Activated naive CD4-positive, alpha-beta T cell (primary cell): Measurements from ENCODE around the gene EIF4E3.

Experiments used
- DNase-seq, 4 experiments: peaks; one replicate each; lab custom pipeline; 2025; lab: John Stamatoyannopoulos, UW

EIF4E3 gene

GRCh38 chr3:71723452-71724170 is 1.6 kb downstream of the EIF4E3 start:
- DNase-seq = no peak

DNA sequence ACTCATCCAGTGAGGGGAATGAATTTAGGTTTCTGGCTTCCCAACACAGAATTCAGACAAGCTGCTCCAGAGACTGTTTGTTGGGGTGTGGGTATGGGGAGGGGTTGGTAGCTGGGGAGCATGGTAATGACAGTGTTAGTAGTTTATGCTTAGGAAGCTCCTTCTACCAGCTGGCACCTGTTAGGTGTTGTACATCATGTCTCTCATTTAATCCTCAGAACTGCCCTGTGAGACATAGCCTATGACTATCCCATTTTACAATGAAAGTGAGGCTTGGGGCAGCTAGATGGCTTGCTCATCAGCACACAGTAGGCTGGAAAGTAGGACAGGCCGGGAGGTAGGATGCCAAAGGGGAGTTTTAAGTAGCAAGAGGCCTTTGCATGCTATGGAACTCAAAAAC is 2.5 kb downstream of the EIF4E3 start:
- DNase-seq = no peak

GRCh38 chr3:71721651-71722157 is 3.5 kb downstream of the EIF4E3 start:
- peak in 1 of 4 experiments; percentile 46 for DNase-seq

- no peak for DNase-seq
Measured at GRCh38 chr3:71721002-71721401, 4.2 kb downstream of the EIF4E3 start.

DNA sequence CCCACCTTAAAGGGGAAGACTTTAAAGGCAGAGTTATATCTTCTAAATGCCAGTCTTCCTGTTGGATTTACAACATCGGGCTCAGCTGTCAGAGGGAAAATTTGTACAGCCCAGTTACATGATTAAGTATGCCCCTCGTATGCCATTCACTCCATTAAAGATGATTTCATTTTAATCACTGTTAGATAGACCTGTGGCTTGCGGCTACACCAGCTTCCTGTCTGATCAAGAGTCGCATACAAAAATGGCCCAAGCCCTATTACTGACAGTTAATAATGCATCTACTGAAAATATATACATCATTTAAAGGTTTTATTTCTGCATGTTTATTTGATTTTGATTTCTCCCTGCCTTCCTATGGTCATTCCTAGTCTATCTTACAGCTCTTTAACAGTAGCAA is 7.1 kb downstream of the EIF4E3 start:
- no peak for DNase-seq

GRCh38 chr3:71714595-71714994 is 10.6 kb downstream of the EIF4E3 start:
- no peak for DNase-seq

DNA sequence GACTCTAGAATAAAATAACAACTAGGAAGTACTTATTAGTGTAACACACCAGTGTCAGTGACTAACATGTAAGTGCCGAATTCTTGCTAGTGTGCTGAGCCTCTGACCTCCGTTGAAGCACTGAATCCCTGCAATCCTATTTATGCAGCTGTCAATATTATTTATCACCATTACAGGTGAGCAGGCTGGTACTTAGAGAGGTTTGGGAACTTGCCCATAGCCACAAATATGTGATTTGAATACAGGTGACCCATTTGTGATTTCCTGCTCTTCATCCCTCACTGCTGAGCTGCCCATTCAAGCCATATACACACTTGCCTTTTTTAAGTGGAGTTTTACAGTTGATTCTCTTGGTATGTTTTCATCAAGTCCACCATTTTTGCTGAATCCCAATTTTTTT is 12.2 kb downstream of the EIF4E3 start:
- no peak for DNase-seq

DNA sequence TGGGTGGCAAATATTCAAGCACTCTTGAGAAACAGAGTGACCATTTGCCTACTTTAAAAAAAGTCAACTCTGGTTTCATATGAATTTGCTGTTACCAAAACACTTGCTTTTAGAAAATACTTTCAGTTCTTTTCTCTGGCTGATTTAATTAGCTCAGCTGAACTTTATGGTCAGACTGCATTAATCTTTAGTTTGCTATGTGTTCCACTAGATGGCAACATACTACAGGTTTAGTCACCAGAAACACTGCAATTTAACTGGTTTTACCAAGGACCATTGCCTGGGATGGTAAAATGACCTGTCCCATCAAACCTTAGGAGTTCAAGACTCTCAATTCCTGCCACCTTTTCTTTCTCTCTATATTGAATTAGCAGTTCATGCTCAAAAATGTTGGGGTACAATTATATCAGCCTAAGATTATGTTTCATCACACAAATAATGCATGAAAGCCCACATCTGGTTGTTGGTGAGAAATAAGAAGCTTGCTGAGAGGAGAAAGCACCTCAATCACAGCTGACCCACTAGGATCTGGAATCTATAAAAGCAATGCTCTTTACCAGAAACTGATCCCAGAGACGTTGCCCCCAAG is 14.2 kb downstream of the EIF4E3 start:
- no peak for DNase-seq

GRCh38 chr3:71709908-71710511 is 15.2 kb downstream of the EIF4E3 start:
- DNase-seq = no peak

DNA sequence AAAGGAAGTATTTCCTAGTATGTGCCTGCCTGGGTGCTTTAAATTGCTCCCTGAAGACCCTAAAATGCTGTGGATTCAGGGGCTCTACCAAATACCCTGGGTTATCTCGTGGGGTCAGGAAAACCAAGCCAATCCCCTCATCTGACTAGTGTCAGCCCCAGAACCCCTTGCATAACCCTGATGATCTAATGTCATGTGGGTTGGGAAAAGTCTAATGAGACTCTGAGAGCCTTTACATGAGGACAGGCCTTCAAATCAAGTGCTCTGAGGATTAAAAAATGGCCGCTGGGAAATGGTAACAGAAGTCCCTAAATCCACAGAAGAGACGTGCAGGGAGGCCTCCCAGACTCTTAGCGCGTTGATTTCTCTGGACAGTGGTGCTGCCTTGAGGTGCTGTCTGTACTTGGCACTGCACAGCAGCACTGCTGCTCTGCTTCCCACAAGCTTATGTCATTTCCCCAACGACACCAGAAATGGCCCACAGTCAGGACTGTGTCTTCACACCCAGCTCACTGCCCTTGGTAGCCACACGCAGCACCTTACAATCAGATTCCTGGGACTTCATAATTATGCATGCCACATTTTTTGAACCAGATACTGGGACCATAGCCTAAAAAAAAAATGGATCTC is 16.6 kb downstream of the EIF4E3 start:
- no peak for DNase-seq

DNA sequence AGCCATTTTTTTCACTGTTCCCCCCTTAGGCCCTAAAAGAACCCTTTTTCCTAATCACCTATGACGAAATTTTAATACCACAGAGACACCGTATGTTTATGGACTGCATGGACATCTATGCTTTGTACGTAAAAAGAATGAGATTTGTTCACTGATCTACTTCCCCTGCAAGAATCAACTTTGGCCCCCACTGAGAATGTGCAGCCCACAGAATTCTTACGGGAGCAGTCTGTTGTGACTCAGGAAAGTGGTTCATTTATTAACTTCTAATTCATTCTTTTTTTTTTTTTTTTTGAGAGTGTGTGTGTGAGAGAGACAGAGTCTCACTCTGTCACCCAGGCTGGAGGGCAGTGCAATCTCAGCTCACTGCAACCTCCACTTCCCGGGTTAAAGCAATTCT is 17.6 kb downstream of the EIF4E3 start:
- DNase-seq = no peak

GRCh38 chr3:71705681-71706080 is 19.5 kb downstream of the EIF4E3 start:
- no peak for DNase-seq

DNA sequence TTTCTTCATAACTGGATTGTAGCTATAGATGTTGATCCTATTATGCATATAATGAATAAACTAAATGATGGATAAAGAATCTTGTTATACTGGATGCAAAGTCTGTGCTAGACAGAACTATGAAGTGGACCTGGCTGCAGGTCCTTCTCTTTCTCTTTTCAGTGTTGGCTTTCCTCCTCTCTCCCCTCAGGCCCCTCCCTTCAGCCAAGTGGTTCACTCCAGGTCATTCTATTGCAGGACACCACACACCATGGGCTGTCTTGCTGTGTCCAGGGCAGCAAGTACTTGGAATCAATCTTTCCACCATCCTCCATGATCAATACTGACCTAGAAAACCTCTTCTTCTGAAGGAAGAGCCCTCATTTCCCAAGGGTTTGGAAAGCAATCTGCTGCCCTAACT is 20.3 kb downstream of the EIF4E3 start:
- no peak for DNase-seq

GRCh38 chr3:71703797-71704196 is 21.4 kb downstream of the EIF4E3 start:
- no peak for DNase-seq

- no peak for DNase-seq
Measured at GRCh38 chr3:71702131-71703024, 22.8 kb downstream of the EIF4E3 start.

DNA sequence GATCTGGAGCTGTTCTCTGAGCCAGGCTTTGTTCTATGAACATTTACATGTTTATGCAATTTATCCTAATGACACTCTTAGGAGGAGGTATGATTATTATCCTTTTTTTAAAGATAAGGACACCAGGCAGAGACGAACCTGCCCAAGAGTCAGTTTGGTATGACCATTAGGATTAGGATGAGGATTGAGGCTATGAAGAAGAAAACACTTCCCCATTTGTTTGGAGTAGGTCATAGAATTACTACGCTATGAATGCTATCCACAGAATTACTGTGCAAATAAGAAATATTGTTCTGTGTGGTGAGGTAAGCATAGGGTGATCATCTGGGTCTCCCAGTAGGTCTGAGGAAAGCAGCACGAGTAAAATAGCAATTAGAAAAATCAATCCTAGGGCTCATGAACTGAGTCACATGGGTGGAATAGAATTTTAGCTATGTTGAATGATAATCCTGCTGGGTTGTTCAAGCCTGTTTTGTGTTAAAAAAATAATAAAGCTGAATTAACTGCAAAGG is 23.9 kb downstream of the EIF4E3 start:
- DNase-seq = no peak

- DNase-seq = no peak
Measured at GRCh38 chr3:71695000-71695482, 30.2 kb downstream of the EIF4E3 start.

DNA sequence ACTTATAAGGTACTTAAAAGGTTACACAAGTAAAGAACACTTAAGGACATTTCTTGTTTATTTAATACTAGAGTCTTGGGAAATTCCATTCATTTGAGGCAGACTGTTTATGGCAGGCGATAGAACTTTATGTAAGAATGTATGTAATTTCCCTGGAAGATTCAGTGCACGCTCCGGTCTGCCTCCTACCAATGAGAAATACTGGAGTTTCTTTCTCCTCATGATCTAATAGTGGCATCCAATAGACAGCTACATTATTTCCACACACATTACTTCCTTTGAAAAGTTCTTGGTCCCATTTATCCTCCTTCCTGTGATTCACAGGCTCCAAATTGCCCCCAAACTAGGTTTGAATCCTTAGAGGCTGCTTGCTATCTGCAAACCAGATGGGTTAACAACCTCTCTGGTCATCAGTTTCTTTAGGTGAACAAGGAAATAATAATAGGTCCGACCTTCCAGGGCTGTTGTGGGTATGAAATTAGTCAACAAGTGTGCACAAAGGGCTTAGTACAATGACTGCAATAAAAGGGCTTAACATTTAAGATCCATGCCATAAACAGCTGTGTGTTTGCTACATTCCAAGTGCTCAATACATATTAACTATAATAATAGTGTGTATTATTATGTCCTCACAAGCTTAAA is 30.7 kb downstream of the EIF4E3 start:
- no peak for DNase-seq

- no peak for DNase-seq
Measured at GRCh38 chr3:71693641-71694040, 31.6 kb downstream of the EIF4E3 start.

- no peak for DNase-seq
Measured at GRCh38 chr3:71692139-71692538, 33.1 kb downstream of the EIF4E3 start.

DNA sequence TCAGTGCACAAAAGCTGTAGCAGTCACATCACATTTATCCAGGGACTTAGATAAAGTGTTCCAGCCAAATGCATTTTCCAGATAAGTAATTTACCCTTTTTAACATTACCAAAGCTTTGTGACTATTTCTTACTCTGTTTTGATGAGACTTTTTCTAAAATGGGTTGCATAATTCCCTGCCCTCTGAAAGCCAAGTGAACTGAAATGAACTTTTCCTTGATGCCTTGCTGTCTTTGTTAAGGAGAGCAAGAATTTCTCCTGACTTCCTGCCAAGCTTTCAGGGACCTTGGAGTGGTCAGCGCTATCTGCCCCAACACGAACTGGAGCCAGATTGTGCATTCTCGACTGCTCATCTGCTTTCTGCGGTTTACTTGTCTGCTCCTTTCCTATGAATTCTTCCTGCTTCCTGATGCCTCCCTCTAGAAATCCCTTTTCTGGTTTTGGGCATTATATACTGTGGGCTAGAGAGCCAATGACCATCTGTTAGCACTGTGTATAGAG is 34.8 kb downstream of the EIF4E3 start:
- no peak for DNase-seq
